C4-2B (cell line): ENCODE results near the gene DST.

Source experiments
- ZFX ChIP-seq: fragments of 450-650 bp; IDR thresholded peaks from 2 replicates; pipeline ENCODE4 v1.6.1; 2017
- TF ChIP-seq, protein P1 (sequence below): fragments of 450-650 bp; conservative IDR thresholded peaks from 2 replicates; pipeline ENCODE4 v1.5.1; 2017; ENCODE audit warnings: mild to moderate bottlenecking

DNA sequence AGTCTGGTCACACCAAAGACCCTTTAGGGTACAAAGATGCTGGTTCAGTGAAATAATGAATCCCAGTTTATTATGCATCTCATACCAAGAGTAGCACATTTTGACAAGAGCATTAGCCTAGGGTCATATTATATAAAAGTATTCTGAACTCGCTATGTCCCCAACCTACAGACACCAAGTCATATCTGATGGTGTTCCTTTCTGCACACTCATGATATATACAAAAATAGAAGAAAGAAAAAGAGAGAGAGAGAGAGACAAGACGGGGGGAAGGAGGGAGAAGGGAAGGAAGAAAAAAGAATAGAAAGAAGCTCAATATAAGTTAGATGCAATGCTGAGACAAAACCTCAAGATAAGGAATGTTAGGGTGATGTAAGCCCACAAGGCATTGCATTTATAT lies 131.1 kb downstream of the DST start:
- TF ChIP-seq, protein P1, sequence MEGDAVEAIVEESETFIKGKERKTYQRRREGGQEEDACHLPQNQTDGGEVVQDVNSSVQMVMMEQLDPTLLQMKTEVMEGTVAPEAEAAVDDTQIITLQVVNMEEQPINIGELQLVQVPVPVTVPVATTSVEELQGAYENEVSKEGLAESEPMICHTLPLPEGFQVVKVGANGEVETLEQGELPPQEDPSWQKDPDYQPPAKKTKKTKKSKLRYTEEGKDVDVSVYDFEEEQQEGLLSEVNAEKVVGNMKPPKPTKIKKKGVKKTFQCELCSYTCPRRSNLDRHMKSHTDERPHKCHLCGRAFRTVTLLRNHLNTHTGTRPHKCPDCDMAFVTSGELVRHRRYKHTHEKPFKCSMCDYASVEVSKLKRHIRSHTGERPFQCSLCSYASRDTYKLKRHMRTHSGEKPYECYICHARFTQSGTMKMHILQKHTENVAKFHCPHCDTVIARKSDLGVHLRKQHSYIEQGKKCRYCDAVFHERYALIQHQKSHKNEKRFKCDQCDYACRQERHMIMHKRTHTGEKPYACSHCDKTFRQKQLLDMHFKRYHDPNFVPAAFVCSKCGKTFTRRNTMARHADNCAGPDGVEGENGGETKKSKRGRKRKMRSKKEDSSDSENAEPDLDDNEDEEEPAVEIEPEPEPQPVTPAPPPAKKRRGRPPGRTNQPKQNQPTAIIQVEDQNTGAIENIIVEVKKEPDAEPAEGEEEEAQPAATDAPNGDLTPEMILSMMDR = no peak
- TF ChIP-seq ZFX = no peak
